Stimulated activated CD4-positive, alpha-beta T cell treated with anti-CD3 and anti-CD28 coated beads, Interleukin-2, amount 100 ng/mL, for 4 hours (primary cell): ENCODE results near the gene TNKS1BP1.
"Not testable (repeated sequence)": the region's sequence is repeated elsewhere in the genome, so short reads cannot be mapped to it uniquely, and the experiment has no call there.

Source experiments
- DNase-seq: peaks from one replicate; pipeline ENCODE4 v3.0.0-alpha.2; 2020; ENCODE audit warnings: low read depth

The TNKS1BP1 gene

DNA sequence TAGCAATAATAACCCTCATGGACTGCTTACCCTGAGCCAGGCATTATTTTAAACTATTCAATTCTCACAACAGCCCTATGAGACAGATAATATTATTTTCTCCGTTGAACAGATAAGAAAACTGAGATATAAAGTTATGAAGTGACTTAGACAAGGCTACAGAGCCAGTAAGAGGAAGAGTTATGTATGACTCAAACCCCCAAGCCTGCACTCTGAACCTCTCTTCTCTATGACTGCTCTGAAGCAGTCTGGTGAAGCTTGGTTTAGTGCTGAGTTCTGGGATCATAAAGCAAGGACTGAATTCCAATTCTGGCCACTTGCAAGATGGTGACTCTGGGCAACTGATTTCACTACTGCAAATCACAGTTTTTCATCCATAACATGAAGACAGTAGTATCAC lies 34.5 kb downstream of the TNKS1BP1 start:
- no peak for DNase-seq

DNA sequence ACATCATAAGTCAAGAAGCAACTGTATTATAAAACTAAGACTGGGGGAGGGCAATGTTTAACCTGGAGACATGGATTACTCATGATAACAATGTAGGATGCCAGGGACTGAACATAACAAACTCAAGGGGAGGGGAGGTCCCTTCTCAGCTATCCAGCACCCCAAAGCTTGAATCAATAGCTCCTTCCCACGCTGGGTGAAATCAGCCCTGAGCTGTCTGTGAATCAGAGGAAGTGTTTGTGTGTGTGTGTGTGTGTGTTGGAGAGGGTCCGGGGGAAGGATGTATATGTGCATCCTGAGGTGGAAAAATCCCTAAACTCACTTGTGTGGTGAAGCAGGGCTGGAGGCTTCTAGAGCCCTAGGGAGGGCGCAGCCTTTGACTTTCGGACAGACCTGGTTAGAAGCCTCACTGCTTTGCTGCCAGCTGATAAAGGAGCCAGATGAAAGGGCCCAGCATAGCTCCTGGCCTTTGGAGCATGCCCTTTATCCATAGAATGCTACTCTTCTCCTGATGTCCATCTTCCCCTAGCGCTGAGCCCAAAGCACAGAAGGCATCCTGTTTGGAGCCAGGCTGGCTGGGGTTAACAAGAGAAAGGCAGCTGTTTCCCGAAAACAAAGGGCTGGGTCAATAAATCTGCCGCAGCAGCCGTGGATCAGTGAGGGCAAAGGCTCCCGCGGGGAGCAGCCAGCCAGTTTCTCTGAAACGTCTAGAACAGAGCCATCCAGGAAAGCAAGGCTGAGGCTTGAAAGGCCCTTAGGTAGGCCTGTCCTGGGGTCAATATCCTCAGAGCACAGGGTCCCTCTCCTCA lies 35.8 kb downstream of the TNKS1BP1 start:
- no peak for DNase-seq

DNA sequence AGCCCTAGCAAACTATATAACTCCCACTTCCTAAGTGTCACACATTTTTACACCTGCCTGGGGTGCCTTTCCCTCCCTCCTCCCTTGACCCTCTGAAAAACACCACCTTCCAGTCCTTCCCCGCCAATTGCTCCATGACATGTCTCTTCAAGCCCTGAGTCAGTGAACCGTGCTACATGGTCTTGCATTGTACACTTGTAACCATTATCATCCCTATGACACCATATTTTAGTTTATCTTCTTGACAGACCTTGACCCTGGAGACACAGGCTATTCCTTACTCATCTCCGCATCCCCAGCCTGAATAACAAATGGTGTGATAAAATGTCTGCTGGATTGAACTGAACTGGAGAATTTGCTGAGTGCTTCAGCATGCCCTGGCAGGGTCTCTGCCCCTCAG lies 36.9 kb downstream of the TNKS1BP1 start:
- no peak for DNase-seq

DNA sequence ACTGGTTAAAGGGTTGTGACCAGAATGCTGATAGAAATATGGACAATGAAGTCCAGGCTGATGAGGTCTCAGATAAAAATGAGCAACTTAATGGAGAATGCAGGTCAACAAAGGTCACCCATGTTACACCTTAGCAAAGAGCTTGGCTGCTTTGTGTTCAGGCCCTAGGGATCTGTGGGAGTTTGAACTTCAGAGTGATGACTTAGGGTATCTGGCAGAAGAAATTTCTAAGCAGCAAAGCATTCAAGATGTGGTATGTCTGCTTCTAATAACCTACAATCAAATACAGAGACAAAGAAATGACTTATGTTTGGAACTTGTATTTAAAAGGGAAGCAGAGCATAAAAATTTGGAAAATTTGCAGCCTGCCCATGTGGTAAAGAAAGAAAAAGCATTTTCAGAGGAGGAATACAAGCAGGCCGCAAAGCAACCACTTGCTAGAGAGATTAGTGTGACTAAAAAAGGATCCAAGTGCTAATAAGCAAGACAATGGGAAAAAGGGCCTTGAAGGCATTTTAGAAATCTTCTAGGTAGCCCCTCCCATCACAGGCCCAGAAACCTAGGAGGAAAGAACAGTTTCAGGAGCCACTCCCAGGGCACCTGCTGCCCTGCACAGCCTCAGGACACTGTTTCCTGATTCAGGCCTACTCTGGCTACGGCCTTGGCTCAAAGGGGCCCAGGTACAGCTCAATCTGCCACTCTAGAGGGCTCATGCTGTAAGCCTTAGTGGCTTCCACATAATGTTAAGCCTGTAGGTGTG lies 41.3 kb downstream of the TNKS1BP1 start:
- DNase-seq, result no peak

DNA sequence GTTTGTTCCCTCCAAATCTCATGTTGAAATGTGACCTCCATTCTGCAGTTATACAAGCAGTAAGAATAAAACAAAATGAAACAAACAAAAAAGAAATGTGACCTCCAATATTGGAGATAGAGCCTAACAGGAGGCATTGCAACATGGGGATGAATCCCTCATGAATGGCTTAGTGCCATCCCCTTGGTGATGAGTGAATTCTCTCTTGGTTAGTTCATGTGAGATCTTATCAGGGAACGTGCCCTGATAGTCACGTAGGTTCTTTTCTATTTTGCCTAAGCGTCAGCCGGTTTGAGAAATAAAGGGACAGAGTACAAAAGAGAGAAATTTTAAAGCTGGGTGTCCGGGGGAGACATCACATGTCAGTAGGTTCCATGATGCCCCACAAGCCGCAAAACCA lies 43.2 kb downstream of the TNKS1BP1 start:
- not testable (repeated sequence) for DNase-seq

DNA sequence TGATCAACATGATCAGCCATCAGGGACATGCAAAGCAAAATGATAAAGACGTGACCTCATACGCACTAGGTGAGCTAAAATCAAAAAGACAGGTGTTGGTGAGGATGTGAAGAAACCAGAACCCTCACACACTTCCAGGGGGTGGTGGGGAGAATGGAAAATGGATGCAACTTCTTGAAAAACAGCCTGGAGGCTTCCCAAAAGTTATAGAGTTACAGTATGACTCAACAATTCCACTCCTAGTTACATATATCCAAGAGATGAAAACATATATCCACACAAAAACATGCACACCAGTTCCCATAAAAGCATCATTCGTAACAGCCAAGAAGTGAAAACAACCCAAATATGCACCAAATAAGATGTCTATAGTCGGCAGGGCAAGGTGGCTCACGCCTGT lies 45.6 kb downstream of the TNKS1BP1 start:
- DNase-seq, result no peak

DNA sequence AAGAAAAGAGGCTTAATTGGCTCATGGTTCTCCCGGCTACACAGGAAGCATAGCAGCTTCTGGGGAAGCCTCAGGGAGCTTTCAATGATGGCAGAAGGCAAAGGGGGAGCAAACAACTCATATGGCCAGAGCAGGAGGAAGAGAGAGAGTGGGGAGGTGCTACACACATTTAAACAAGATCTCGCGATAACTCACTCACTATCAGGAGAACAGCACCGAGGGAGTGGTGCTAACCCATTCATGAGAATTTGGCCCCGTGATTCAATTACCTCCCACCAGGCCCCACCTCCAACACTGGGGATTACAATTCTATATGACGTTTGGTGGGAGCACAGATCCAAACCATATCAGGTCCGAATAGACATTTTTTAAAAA lies 46.0 kb downstream of the TNKS1BP1 start:
- no peak for DNase-seq

DNA sequence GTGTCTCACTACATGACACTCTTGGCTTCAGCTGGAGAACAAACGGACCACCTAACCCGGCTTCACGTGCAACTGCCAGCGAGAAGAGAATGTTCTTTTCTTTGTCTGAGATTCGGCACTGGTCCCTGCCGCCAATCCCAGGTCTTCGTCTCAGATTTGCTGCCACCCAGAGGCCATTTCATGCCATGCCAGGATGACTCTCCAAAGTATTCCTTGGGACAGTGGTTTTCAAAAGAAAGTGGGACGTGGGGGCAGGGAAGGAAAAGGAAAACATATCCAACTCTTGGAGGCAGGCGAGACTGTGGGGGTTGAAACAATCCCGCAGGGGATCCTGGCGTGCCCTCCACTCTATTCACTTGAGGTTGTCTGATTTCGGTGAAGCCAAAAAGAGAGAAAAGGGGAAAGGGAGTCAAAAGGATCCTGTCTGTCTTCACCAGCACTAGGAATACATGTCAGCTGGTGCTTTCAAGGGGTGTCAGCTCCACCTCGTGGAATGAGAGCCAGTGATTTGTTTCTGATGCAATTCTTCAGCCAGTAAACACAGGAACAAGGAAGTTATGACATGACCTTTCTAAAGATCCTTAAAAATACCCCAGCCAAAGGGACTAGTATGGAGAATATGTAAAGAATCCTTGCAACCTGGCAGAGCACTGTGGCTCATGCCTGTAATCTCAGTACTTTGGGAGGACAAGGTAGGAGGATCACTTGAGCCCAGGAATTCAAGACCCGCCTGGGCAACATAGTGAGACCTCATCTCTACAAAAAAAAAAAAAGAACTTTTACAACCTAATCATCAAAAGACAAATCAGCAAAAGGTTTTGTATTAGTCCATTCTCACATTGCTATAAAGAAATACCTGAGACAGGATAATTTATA lies 46.7 kb downstream of the TNKS1BP1 start:
- DNase-seq, result peak; percentile 2

DNA sequence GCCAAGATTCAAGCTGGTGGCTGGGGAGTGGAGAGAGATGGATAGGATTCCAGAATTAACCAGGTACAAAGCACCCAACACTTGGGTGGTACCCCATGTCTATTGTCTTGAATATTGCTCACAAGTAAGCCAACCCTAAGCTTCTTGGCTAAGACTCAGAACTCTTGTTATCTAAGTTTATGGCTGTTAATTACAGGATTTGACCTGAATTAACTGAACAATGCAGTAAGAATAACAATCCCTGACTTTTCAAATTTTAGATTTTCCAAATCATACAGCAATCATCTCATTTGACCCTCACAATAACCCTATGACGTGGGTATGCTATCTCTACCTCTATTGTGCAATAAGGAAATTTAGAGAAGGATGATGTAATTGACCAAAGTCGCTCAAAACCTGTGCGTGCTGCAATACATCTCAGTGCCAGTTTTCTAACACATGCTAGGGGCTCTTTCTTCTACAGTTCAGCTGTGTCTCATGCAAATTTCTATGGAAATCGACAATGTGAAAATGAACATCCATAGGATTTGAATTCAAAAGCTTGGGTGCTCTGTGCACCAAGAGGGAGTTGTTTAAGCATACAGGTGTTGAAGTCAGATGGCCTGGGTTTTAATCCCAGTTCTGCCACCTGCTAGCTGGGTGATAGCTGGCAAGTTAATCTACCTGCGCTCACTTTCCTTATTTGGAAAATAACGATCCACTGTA lies 47.6 kb downstream of the TNKS1BP1 start:
- DNase-seq, result no peak

DNA sequence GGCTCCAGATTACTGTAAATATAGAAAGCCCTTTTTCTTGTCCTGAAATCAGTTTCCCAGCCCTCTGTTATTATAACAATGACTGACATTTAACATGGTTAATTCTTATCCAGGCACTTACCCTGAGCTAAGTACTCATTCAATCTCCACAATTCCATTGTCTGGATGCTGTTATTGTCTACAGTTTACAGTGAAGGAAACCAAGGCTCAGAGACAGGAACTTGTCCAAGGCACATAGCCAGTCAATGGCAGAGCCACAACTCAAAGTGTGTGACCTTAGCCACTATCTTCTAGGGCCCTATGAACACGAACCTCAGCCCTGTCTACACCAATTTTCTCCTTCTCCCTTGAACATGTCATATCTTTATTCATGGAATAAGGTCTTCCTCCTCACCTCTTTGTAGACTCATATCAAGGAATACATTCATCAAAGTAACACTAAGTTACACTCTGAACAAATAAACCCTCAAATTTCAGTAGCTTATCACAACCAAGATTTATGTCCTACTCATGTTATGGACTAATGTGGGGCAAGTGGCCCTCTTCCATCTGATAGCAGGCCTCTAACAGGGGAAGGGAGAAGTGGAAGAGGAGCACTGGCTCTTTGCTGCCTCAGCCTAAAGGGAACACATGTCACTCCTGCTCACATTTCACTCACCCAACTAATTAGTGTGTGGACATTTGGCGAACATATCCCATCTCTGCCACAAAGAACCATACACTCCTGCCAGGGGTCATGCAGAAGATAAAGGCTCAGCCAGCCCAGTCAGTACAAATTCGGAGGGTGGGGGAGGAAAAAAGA lies 48.4 kb downstream of the TNKS1BP1 start:
- no peak for DNase-seq

DNA sequence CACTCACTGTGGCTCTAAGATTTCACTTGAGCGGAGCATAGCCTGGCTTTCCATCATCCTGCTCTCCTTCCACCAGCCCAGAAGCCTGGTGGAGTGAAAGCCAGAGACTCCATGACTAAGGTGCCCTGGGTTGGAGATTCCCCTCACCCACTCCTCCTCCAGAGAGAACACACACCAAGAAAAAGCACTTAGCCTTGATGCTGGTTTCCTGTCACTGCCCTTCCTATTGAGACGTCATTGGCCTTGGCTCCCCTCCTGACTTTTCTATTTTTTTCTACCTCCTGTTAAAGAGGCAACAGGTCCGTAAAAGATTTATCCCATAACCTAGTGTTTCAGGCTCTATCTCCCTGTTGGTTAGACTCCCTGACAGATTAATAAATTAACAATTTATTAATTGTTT lies 49.2 kb downstream of the TNKS1BP1 start:
- no peak for DNase-seq

DNA sequence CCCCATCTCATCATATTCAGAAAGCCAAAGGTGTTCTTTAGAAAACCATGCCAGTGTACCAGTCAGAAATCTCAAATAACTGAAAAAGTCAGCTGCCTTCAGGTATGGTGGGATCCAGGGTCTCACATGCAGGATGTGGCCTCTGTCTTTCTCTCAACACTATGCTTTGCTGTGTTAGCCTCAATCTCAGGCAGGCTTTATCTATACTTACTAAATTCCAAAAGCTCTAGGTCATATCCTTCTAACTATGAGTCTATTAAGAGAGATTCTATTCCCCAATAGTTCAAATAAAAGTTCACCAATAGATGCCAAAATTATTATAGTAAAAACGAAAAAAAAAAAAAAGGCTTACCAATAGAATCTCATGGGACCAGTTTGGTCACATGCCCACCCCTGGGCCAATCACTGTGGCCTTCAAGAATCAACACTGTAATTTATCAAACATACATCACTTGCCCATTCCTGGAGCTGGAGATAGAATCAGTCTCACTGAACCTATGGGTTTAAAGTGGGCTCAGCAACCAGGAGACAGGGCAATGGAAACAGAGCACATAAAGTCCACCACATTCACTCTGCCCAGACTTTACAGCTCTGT lies 49.8 kb downstream of the TNKS1BP1 start:
- DNase-seq, result no peak

DNA sequence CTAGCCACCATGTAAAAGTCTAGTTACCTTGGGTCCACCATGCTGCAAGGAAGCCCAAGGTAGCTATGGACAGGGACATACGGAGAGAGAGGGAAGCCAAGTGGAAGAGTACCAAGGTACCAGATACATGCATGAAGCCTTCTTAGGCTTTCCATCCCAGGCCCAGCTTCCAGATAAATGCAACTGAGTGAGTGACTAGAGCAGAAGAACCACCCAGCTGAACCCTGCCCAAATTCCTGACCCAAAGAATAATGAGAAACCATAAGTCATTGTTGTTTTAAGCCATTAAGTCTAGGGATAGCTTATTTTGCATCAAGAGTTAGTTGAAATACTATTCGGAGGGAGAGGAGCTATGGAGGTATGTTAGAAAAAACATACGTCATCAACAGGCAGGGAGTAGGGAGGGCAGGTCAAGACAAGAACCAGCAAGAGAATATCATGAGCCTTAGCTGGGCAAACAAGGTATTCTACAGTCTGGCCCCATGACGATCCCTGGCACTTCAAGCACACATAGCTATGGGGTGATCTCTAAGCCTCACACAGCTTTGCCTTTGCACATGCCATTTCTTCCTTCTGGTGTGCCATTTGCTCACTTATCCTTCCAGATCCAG lies 51.2 kb downstream of the TNKS1BP1 start:
- DNase-seq, result no peak

DNA sequence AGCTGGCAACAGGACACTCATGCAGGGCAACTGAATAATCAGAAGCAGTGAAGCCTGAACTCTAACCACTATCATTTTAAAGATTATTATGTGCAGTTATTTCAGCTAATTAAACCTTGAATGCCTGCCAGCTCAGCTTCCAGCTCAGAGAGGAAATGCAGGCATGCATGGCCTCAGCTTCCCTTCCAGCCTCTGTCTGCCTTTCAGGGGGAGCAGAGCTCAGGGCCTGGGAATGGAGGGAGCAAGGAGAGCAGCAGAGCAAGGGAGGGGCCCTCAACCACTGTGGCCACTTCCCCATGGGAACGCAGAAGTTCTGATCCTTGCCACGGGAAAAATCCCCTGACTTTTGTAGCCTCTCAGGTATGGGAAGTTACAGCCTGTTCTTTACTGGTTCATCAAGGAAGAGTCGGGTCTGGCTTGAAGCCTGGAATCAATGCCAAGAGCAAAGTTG lies 55.2 kb downstream of the TNKS1BP1 start:
- DNase-seq, result no peak

DNA sequence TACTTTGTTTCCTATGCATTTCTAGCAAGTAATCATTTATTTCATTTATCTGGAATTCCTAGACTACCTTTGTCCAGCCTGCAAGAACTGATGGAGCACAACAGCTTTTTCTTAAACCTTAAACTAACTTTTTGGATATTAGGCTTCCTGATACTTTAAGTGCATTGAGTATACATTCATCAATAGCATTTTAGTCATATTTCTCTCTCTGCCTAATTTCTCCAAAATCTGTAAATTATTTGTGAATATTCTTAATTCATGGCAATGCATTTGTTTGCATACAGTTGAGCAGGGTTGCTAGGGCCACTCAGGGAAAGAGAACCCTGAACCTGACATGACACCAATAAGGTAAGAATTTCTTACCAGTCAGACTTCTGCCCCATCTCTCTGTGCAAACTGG lies 58.6 kb downstream of the TNKS1BP1 start:
- DNase-seq, result no peak

DNA sequence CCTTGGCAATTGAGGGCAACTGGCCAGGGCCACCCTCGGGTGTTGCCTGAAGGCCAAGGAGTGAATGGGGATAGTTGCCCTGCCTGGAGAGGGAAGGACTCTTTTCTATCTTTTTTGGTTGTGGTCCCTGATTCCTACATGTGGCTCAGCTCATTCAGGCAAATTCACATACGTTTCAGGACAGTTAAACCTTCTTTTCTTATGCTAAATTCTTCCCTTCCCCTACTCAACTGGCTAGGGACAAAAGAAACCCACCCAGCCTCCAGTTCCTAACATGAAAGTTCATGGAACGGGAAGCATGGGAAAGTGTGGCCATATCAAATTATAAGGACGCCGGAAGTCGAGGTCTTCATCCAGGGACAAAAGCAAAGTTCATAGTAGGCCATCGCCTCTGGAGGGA lies 61.4 kb downstream of the TNKS1BP1 start:
- DNase-seq, result no peak

DNA sequence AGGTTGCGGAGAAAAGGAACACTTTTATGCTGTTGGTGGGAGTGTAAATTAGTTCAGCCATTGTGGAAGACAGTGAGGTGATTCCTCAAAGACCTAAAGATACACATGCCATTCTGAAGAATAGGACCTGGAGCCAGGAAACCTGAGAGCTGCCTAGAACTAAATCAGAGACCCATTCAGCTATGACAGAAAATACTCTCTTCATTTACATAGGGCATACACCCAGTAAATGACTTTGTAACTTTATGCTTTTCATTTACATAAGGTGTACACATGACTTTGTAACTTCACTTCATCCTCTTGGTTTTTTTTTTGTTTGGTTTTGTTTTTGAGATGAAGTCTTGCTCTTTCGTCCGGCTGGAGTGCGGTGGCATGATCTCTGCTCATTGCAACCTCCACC lies 62.6 kb downstream of the TNKS1BP1 start:
- DNase-seq, result no peak

DNA sequence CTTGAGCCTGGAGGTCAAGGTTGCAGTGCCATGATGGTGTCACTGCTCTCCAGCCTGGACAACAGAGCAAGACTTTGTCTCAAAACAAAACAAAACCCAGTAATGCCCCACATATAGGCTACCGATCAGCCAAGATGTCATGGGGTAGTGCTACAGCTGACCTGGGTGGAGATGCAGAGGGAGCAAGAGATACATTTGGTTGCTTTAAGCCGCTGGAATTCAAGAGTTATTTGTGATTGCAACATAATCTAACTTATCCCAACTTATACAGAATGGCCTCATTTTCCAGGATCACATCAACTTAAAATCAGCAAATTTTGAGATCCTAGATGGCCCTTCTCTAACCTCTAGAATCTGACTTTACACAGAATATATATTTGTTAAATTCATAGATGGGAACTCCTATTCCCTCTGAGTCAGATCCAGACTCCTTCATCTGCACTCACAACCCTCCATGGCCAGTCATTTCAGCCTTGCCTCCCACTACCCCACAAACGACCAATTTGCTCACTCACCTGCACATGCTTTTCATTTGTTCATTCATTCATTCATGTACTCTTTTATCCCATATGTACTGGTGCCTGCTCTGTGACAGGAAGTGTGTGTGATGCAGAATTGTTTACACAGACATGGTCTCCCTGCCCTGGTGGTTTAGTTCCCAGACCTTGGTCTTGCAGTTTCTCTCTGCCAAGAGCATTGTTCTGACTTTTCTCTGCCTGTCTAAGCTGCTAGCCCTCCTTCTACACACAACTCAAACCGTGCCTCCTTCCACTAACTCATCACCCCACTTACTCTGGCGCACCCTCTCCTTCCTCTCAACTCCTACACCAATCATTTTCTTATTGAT lies 63.6 kb downstream of the TNKS1BP1 start:
- no peak for DNase-seq

DNA sequence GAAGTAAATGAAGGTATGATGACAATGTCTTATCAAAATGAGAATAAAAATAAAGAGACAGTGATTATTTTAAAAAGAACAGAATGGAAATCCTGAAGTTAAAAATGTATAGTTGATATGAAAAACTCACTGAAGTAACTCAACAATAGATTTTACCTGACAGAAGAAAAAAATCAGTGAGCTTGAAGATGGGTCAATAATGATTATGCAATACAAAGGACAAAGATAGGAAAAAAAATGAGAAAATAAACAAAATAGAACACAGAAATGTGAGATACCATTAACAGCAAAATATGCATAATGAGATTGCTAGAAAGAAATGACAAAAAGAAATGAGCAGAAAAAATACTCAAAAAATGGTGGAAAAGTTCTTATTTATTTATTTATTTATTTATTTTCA lies 68.6 kb downstream of the TNKS1BP1 start:
- no peak for DNase-seq
